IPS-20b (cell line): ENCODE data around the gene IFRD2.
"Not testable (repeated sequence)": the region's sequence is repeated elsewhere in the genome, so short reads cannot be mapped to it uniquely, and the experiment has no call there.

Source experiments
- H3K27ac ChIP-seq: one replicate; pipeline ENCODE4 v1.5.1; 2013; ENCODE audit warnings: low read length
- H3K27me3 ChIP-seq: 2 replicates; pipeline ENCODE4 v1.6.1; 2013; ENCODE audit warnings: mild to moderate bottlenecking, low read length, inconsistent platforms; ENCODE audit not compliant: insufficient read depth
- H3K36me3 ChIP-seq: 2 replicates; pipeline ENCODE4 v1.6.1; 2013; ENCODE audit warnings: low read depth, mild to moderate bottlenecking, inconsistent platforms, low read length, moderate library complexity; ENCODE audit not compliant: insufficient read depth
- H3K4me1 ChIP-seq: 2 replicates; pipeline ENCODE4 v1.6.1; 2013; ENCODE audit warnings: mild to moderate bottlenecking, control low read depth, inconsistent platforms, low read length, moderate library complexity; ENCODE audit not compliant: insufficient read depth
- H3K4me3 ChIP-seq: 2 replicates; pipeline ENCODE4 v1.5.1; 2013; ENCODE audit warnings: mild to moderate bottlenecking, low read length, inconsistent platforms
- H3K9ac ChIP-seq: 2 replicates; pipeline ENCODE4 v1.6.1; 2013; ENCODE audit warnings: low read depth, mild to moderate bottlenecking, inconsistent platforms, low read length, moderate library complexity
- H3K9me3 ChIP-seq: 2 replicates; pipeline ENCODE4 v1.6.1; 2013; ENCODE audit warnings: mild to moderate bottlenecking, low read depth, low read length, inconsistent platforms; ENCODE audit not compliant: insufficient read depth

The IFRD2 gene

DNA sequence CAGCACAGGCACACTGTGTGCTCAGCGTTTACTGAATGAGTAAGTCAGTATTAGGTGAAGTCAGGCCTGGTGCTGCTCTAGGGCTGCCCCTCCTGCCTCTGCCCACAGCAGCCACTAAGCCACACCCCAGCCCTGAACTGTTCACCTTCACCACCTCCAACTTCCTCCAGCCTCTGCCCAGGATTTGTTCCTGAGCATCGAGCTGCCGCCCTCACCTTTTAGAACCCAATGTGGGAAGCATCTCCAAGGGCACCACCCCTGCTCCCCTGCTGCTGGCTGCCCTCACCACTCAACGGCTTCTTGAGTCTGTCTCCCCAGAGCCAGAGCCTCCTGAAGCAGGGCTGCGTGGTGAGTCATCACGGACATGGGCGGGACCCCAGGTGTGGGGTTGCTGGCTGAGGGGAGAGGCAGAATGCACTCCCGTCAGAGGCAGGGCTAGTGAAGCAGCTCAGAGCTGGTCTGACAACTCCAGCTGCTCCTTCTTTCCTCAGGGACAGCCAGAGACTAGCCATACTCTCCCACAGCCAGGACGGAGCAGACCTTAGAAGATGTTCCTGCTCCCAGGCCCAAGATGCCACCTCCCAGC lies 24.5 kb upstream of the IFRD2 start:
- H3K9me3 ChIP-seq, result no peaks in the 10 kb centered on the region
- no peak overlapping the region for H3K27ac ChIP-seq
- H3K9ac ChIP-seq, result no peak overlapping the region
- peaks cover 45% of the 10 kb centered on the region for H3K36me3 ChIP-seq
- no peaks in the 10 kb centered on the region; the same call in 1 of the 2 replicates for H3K4me1 ChIP-seq
- H3K27me3 ChIP-seq, result no peaks in the 10 kb centered on the region
- no peak overlapping the region for H3K4me3 ChIP-seq

DNA sequence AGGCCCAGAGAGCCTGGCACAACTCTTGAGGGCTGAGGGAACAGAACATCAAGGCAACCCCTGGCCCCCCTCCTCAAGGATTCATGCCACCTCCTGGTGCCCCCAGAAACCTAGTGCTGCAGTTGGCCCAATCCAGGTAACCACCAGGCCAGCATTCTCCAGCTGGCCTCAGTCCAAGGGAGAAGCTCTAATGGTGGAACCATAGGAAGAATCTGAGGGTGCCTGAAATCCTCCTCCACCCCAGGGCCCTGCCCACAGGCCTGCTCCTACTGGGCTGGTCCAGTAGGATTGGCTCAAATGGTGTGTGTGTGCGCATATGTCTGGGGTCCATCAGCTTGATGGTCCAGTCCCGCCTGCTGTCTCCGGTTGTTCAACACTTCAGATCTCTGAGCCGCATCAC lies 22.6 kb upstream of the IFRD2 start:
- peaks cover 42% of the 10 kb centered on the region for H3K36me3 ChIP-seq
- H3K4me1 ChIP-seq, result no peaks in the 10 kb centered on the region; the same call in 1 of the 2 replicates
- H3K27me3 ChIP-seq, result no peaks in the 10 kb centered on the region
- H3K4me3 ChIP-seq, result no peak overlapping the region
- no peak overlapping the region for H3K27ac ChIP-seq
- H3K9me3 ChIP-seq, result peaks cover 4% of the 10 kb centered on the region; the same call in 1 of the 2 replicates
- H3K9ac ChIP-seq, result no peak overlapping the region

DNA sequence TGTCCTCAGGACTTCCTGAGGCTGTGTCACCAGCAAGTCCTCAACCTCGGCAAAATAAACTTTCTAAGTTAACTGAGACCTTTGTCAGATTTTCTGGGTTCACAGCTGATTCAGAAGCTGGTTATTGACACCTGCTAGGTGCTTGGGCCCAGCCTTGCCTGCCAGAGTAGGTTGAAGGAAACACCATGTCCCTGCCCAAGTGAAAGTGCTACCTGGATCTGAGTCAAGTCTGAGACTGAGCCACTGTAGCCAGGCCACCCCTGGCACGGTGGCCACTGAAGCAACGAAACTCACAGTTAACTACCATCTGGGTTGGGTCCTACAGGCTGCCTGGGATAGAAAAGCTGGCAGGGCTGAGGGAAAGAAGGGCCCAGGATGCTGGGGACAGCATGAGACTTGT lies 22.1 kb upstream of the IFRD2 start:
- H3K4me1 ChIP-seq, result no peaks in the 10 kb centered on the region; the same call in 1 of the 2 replicates
- H3K4me3 ChIP-seq, result no peak overlapping the region
- peaks cover 8% of the 10 kb centered on the region; the same call in 1 of the 2 replicates for H3K9me3 ChIP-seq
- peaks cover 38% of the 10 kb centered on the region for H3K36me3 ChIP-seq
- H3K27ac ChIP-seq, result no peak overlapping the region
- H3K27me3 ChIP-seq, result no peaks in the 10 kb centered on the region
- no peak overlapping the region for H3K9ac ChIP-seq

DNA sequence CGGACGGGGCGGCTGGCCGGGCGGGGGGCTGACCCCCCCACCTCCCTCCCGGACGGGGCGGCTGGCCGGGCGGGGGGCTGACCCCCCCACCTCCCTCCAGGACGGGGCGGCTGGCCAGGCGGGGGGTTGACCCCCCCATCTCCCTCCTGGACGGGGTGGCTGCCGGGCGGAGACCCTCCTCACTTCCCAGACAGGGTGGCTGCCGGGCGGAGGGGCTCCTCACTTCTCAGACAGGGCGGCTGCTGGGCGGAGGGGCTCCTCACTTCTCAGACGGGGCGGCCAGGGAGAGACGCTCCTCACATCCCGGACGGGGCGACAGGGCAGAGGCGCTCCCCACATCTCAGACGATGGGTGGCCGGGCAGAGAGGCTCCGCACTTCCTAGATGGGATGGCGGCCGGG lies 19.8 kb upstream of the IFRD2 start:
- not testable (repeated sequence) for H3K4me3 ChIP-seq, H3K9ac ChIP-seq, H3K27ac ChIP-seq, H3K27me3 ChIP-seq, H3K4me1 ChIP-seq
- H3K36me3 ChIP-seq, result peaks cover 15% of the 10 kb centered on the region
- H3K9me3 ChIP-seq, result peaks cover 19% of the 10 kb centered on the region; the same call in 1 of the 2 replicates

DNA sequence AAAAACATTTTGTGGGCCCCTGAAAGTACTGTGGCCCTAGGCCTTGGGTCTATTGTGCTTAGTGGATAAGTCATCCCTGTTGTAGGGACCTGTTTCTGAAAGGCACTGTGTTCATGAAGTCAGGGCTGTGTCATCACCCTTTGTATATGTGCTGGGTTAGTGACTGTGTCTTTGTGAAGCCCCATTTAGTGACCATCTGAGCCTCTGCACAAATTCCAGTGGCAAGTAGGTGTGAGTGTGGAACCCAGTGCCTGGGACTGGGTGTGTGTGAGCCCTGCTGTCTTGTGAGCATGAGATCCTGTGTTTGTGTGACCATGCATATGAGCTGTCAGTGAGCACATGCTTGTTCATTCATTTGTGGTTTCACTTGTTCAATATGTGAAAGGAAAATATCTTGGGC lies 12.4 kb upstream of the IFRD2 start:
- Histone ChIP-seq H3K27me3 (peaks cover 4% of the 10 kb centered on the region; the same call in 1 of the 2 replicates), H3K9ac (no peak overlapping the region), H3K4me3 (no peak overlapping the region), H3K27ac (no peak overlapping the region), H3K9me3 (peaks cover 21% of the 10 kb centered on the region), H3K4me1 (peaks cover 9% of the 10 kb centered on the region), H3K36me3 (no peaks in the 10 kb centered on the region)

DNA sequence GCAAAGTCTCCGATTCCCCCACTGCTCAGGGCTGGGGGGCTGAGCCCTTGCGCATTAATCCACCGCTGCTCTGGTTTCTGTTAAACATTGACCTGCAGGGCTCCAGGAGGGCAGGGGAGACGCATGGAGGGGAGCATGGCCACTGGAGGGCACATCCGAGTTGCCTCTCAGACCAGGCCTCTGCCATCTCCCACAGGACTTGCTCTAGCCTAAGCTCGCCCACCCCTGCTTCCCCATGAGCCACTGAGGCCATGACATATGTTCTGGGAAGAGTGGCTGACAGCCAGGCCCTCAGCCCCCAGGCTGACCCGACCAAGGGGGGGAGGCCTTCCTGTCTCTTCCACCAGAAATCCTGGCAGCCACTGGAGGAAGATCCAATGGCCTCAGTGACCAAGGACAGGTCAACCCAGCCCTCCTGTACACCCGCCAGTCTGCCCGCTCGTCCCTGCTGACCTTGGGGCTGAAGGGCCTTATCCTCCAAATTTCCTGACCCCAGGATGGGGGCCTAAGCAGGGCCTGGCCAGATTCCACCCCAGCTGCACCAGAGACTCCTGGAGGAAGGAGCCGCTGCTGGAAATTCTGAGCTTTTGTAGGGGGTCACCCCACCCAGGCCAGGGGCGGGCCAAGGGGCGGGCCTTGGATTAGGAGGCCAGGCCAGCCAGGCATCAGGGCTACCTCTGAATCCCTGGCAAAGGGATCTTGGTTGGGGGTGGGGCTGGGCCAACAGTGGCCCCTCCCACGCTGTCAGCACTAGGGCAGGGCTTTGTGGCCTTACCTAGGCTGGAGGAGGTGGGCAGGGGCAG lies 11.0 kb upstream of the IFRD2 start, which contains the start of gene HYAL1:
HYAL1 (minus strand) TSS at position 562 of the 803 bp plus-strand sequence. CDS start 618 bp downstream, outside the sequence.
- Histone ChIP-seq H3K9ac (peak within 1 kb of the TSS; percentile 38; the same call in 1 of the 2 replicates), H3K36me3 (no peaks in the 10 kb centered on the region), H3K4me3 (peak within 1 kb of the TSS; percentile 12; the same call in 1 of the 2 replicates), H3K27ac (no peak within 1 kb of the TSS), H3K4me1 (peaks cover 9% of the 10 kb centered on the region), H3K9me3 (peaks cover 14% of the 10 kb centered on the region), H3K27me3 (peaks cover 4% of the 10 kb centered on the region; the same call in 1 of the 2 replicates)

DNA sequence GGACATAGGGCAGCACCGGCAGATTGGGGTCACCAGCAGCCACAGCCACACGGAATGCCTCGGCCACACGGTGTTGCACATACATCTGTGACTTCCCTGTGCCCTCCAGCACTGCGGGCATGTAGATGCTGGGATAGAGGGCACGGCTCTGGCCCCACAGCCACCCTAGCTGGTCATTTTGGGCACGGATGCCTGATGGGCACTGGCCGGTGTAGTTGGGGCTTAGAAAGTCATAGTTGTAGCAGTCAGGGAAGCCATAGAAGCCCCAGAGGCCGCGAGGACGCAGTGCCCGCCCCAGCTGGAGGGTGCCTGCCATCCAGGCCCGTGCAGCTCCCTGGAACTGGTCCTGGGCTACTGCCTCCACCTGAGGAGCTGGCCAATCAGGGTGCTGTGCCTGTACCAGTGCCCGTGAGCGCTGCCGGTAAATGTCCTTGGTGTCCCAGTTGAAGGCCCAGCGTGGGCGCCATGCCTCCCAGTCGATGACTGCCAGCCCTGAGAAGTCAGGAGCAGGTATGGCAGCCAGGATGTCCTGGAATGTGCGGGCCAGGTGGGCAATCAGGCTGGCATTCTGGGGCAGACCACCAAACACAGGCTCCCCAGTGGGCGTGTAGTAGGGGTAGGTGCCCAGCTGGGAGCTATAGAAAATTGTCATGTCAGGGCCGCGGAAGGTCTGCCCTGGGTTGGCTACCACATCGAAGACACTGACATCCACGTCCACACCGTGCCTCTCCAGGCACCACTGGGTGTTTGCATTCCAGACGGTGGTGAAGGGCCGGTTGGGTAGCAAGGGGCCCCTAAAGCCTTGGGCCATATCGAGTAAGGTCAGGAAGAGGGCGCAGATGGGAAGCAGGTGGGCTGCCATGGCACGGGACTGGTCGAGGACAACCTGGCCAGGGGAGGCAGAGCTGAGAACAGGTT lies 10.1 kb upstream of the IFRD2 start:
- Histone ChIP-seq H3K27me3 (peaks cover 4% of the 10 kb centered on the region; the same call in 1 of the 2 replicates), H3K9ac (0 out of 2 replicates have a peak overlapping the region, but pooled peaks have one; percentile 38), H3K4me3 (no peak overlapping the region), H3K4me1 (peaks cover 9% of the 10 kb centered on the region), H3K9me3 (peaks cover 8% of the 10 kb centered on the region), H3K27ac (no peak overlapping the region), H3K36me3 (no peaks in the 10 kb centered on the region)

DNA sequence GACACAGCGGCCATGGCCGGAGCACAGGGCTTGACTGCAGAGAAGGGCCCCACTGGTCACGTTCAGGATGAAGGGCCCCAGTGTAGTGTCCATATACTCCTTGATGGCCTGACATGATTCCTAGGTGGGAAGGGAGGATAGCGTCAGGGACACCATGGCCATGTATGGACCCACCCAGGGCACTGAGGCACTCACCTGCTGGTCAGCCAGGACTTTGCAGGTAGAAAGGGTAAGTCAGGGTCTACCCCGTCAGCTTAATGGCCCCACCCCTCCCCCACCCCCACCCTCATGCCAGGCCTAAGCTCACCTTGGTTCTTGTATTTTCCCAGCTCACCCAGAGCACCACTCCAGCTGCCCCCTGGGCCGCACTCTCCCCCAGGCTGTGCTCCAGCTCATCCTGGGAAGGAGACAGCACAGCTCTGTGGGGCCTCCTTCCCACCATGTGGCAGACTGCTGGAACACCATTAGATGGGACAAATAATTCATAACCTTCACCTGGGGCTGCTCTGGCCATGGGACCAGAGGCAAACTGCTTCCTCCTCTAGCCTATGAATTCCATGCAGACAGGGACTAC lies 8.5 kb upstream of the IFRD2 start:
- Histone ChIP-seq H3K36me3 (no peaks in the 10 kb centered on the region), H3K9me3 (peaks cover under 1% of the 10 kb centered on the region; the same call in 1 of the 2 replicates), H3K27ac (no peak overlapping the region), H3K4me3 (no peak overlapping the region), H3K4me1 (peaks cover 9% of the 10 kb centered on the region), H3K9ac (no peak overlapping the region), H3K27me3 (peaks cover 4% of the 10 kb centered on the region; the same call in 1 of the 2 replicates)

DNA sequence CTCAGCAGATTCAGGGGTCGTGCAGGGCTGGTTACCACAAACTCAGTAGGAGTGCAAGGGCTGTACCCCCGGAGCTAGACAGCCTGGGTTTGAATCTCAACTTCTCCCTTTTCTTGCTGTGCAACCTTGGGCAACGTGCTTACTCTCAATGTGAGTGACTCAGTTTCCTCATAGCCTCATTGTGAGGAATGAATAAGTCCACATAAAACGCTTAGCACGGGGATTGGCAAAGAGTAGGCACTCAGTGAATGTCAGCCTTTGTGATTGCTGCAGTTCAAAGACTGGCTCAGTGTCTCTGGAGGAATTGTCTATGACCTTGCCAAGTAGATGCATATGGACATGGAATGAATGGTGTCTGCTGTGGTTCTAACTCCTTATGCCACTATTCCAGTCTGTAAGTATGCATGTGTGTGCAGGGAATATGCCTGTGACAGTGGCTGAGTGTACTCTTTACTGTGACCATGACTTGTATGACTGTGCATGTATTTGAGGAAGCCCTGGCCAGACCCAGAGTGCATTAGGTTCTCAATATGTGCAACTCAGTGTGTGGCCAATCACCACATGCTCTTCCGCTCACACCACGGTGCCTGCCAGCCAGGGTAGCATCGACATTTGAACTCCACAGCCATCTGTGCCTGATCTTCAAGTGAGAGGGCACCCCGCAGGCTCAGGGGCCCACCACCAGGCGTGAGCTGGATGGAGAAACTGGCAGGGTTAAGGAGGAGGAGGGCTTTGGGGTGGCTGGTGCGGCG lies 7.9 kb upstream of the IFRD2 start:
- H3K27me3 ChIP-seq, result peaks cover 4% of the 10 kb centered on the region; the same call in 1 of the 2 replicates
- H3K4me1 ChIP-seq, result peaks cover 9% of the 10 kb centered on the region
- no peaks in the 10 kb centered on the region for H3K36me3 ChIP-seq
- H3K9ac ChIP-seq, result peak overlapping the region; percentile 58; the same call in 1 of the 2 replicates
- H3K4me3 ChIP-seq, result peak overlapping the region; percentile 96
- H3K27ac ChIP-seq, result no peak overlapping the region
- H3K9me3 ChIP-seq, result no peaks in the 10 kb centered on the region

DNA sequence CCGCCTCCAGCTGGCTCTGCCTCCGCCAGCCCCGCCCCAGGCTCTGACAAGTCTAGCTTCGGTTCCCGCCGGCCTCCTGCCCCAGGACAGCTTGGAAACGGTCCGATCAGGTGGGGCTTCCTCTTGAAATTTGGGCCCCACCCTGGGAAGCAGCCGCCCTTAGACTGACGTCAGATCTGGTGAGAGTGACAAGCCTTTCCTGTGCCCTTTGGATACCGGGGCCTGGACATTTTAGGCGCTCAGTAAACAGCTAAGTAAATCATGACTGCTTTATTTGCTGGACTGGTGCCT lies 7.4 kb upstream of the IFRD2 start:
- H3K36me3 ChIP-seq, result no peaks in the 10 kb centered on the region
- H3K27ac ChIP-seq, result no peak overlapping the region
- H3K4me1 ChIP-seq, result peaks cover 9% of the 10 kb centered on the region
- H3K9ac ChIP-seq, result peak overlapping the region; percentile 58; the same call in 1 of the 2 replicates
- peak overlapping the region; percentile 96 for H3K4me3 ChIP-seq
- H3K9me3 ChIP-seq, result no peaks in the 10 kb centered on the region
- H3K27me3 ChIP-seq, result peaks cover 4% of the 10 kb centered on the region; the same call in 1 of the 2 replicates
